ENCODE measurements around the gene NBEA.
"Not testable (repeated sequence)": the region's sequence is repeated elsewhere in the genome, so short reads cannot be mapped to it uniquely, and the experiment has no call there.

The NBEA gene

GRCh38 chr13:34944751-34945150 lies 2.7 kb downstream of the NBEA start:
- Histone ChIP-seq H3K4me1 (ENCODE audit: control insufficient read depth, insufficient read depth, low read length) (peaks cover 6% of the 10 kb centered on the region; the same call in 1 of the 2 replicates), H3K27ac (ENCODE audit: low read length) (no peak overlapping the region), H3K27me3 (ENCODE audit: control insufficient read depth, insufficient read depth, low read length) (no peaks in the 10 kb centered on the region; the same call in 1 of the 2 replicates)

GRCh38 chr13:34951528-34951927 lies 9.5 kb downstream of the NBEA start:
- no peak overlapping the region for H3K27ac ChIP-seq (ENCODE audit: low read length)
- H3K4me3 ChIP-seq (ENCODE audit: low read length), result no peak overlapping the region
- H3K9me3 ChIP-seq (ENCODE audit: control insufficient read depth, insufficient read depth, low read length), result peaks cover 2% of the 10 kb centered on the region; the same call in 1 of the 2 replicates
- H3K36me3 ChIP-seq (ENCODE audit: control insufficient read depth, insufficient read depth, low read length), result no peaks in the 10 kb centered on the region; the same call in 1 of the 2 replicates
- H3K4me1 ChIP-seq (ENCODE audit: control insufficient read depth, insufficient read depth, low read length), result peaks cover 4% of the 10 kb centered on the region; the same call in 1 of the 2 replicates
- no peak for DNase-seq (ENCODE audit: low read depth, low spot score)
- H3K27me3 ChIP-seq (ENCODE audit: control insufficient read depth, insufficient read depth, low read length), result no peaks in the 10 kb centered on the region

More at GRCh38 chr13:34944751-34945150, 2.7 kb downstream of the NBEA start:
- WGBS (ENCODE audit: insufficient coverage, insufficient read length), result no CpG with 5 or more reads among the region's 2 CpGs
- DNase-seq (ENCODE audit: low read depth, low spot score), result no peak
- Histone ChIP-seq H3K4me3 (ENCODE audit: low read length) (no peak overlapping the region), H3K36me3 (ENCODE audit: control insufficient read depth, insufficient read depth, low read length) (no peaks in the 10 kb centered on the region), H3K9me3 (ENCODE audit: control insufficient read depth, insufficient read depth, low read length) (no peaks in the 10 kb centered on the region)

GRCh38 chr13:34959489-34959888 lies 17.4 kb downstream of the NBEA start:
- no peaks in the 10 kb centered on the region for H3K27me3 ChIP-seq (ENCODE audit: control insufficient read depth, insufficient read depth, low read length)
- no peak overlapping the region for H3K4me3 ChIP-seq (ENCODE audit: low read length)
- DNase-seq (ENCODE audit: low read depth, low spot score), result no peak
- whole genome bisulfite sequencing (ENCODE audit: insufficient coverage, insufficient read length), result no CpG with 5 or more reads among the region's 1 CpG
- peaks cover 2% of the 10 kb centered on the region; the same call in 1 of the 2 replicates for H3K4me1 ChIP-seq (ENCODE audit: control insufficient read depth, insufficient read depth, low read length)
- no peaks in the 10 kb centered on the region for H3K9me3 ChIP-seq (ENCODE audit: control insufficient read depth, insufficient read depth, low read length)
- H3K36me3 ChIP-seq (ENCODE audit: control insufficient read depth, insufficient read depth, low read length), result no peaks in the 10 kb centered on the region
- H3K27ac ChIP-seq (ENCODE audit: low read length), result no peak overlapping the region

GRCh38 chr13:34964558-34964957 lies 22.5 kb downstream of the NBEA start:
- Histone ChIP-seq H3K4me3 (ENCODE audit: low read length) (no peak overlapping the region), H3K36me3 (ENCODE audit: control insufficient read depth, insufficient read depth, low read length) (no peaks in the 10 kb centered on the region), H3K9me3 (ENCODE audit: control insufficient read depth, insufficient read depth, low read length) (no peaks in the 10 kb centered on the region), H3K4me1 (ENCODE audit: control insufficient read depth, insufficient read depth, low read length) (peaks cover 1% of the 10 kb centered on the region; the same call in 1 of the 2 replicates), H3K27me3 (ENCODE audit: control insufficient read depth, insufficient read depth, low read length) (no peaks in the 10 kb centered on the region), H3K27ac (ENCODE audit: low read length) (no peak overlapping the region)
- no peak for DNase-seq (ENCODE audit: low read depth, low spot score)
- WGBS (ENCODE audit: insufficient coverage, insufficient read length), result no CpG with 5 or more reads among the region's 4 CpGs

- H3K4me1 ChIP-seq (ENCODE audit: control insufficient read depth, insufficient read depth, low read length), result no peaks in the 10 kb centered on the region
- H3K9me3 ChIP-seq (ENCODE audit: control insufficient read depth, insufficient read depth, low read length), result no peaks in the 10 kb centered on the region
- no CpG with 5 or more reads among the region's 3 CpGs for WGBS (ENCODE audit: insufficient coverage, insufficient read length)
- no peaks in the 10 kb centered on the region for H3K36me3 ChIP-seq (ENCODE audit: control insufficient read depth, insufficient read depth, low read length)
- no peaks in the 10 kb centered on the region for H3K27me3 ChIP-seq (ENCODE audit: control insufficient read depth, insufficient read depth, low read length)
- no peak for DNase-seq (ENCODE audit: low read depth, low spot score)
- H3K27ac ChIP-seq (ENCODE audit: low read length), result no peak overlapping the region
- no peak overlapping the region for H3K4me3 ChIP-seq (ENCODE audit: low read length)
These were observed 25.9 kb downstream of the NBEA start for GRCh38 chr13:34967851-34968562.

GRCh38 chr13:34969539-34969938 lies 27.5 kb downstream of the NBEA start:
- not testable (repeated sequence) for H3K9me3 ChIP-seq (ENCODE audit: control insufficient read depth, insufficient read depth, low read length); H3K27me3 ChIP-seq (ENCODE audit: control insufficient read depth, insufficient read depth, low read length); H3K27ac ChIP-seq (ENCODE audit: low read length); DNase-seq (ENCODE audit: low read depth, low spot score); H3K4me1 ChIP-seq (ENCODE audit: control insufficient read depth, insufficient read depth, low read length); H3K36me3 ChIP-seq (ENCODE audit: control insufficient read depth, insufficient read depth, low read length); H3K4me3 ChIP-seq (ENCODE audit: low read length)
- WGBS (ENCODE audit: insufficient coverage, insufficient read length), result no CpG with 5 or more reads among the region's 2 CpGs

GRCh38 chr13:34970961-34971360 lies 28.9 kb downstream of the NBEA start:
- H3K27me3 ChIP-seq (ENCODE audit: control insufficient read depth, insufficient read depth, low read length), result no peaks in the 10 kb centered on the region
- H3K4me3 ChIP-seq (ENCODE audit: low read length), result no peak overlapping the region
- no peak overlapping the region for H3K27ac ChIP-seq (ENCODE audit: low read length)
- no peak for DNase-seq (ENCODE audit: low read depth, low spot score)
- no peaks in the 10 kb centered on the region for H3K9me3 ChIP-seq (ENCODE audit: control insufficient read depth, insufficient read depth, low read length)
- no peaks in the 10 kb centered on the region for H3K36me3 ChIP-seq (ENCODE audit: control insufficient read depth, insufficient read depth, low read length)
- no CpG with 5 or more reads among the region's 1 CpG for WGBS (ENCODE audit: insufficient coverage, insufficient read length)
- no peaks in the 10 kb centered on the region for H3K4me1 ChIP-seq (ENCODE audit: control insufficient read depth, insufficient read depth, low read length)

- no peak for DNase-seq (ENCODE audit: low read depth, low spot score)
- WGBS (ENCODE audit: insufficient coverage, insufficient read length), result no CpG with 5 or more reads among the region's 2 CpGs
These were observed 29.4 kb downstream of the NBEA start for GRCh38 chr13:34971473-34971872.

GRCh38 chr13:34985199-34985598 lies 43.1 kb downstream of the NBEA start:
- H3K9me3 ChIP-seq (ENCODE audit: control insufficient read depth, insufficient read depth, low read length); H3K4me1 ChIP-seq (ENCODE audit: control insufficient read depth, insufficient read depth, low read length); H3K4me3 ChIP-seq (ENCODE audit: low read length); H3K27me3 ChIP-seq (ENCODE audit: control insufficient read depth, insufficient read depth, low read length); H3K36me3 ChIP-seq (ENCODE audit: control insufficient read depth, insufficient read depth, low read length); DNase-seq (ENCODE audit: low read depth, low spot score); H3K27ac ChIP-seq (ENCODE audit: low read length): not testable (repeated sequence)
- no CpG with 5 or more reads among the region's 5 CpGs for WGBS (ENCODE audit: insufficient coverage, insufficient read length)

More at GRCh38 chr13:34971473-34971872, 29.4 kb downstream of the NBEA start:
- Histone ChIP-seq H3K27me3 (ENCODE audit: control insufficient read depth, insufficient read depth, low read length) (no peaks in the 10 kb centered on the region), H3K9me3 (ENCODE audit: control insufficient read depth, insufficient read depth, low read length) (no peaks in the 10 kb centered on the region), H3K27ac (ENCODE audit: low read length) (no peak overlapping the region), H3K36me3 (ENCODE audit: control insufficient read depth, insufficient read depth, low read length) (no peaks in the 10 kb centered on the region), H3K4me3 (ENCODE audit: low read length) (no peak overlapping the region), H3K4me1 (ENCODE audit: control insufficient read depth, insufficient read depth, low read length) (no peaks in the 10 kb centered on the region)

- Histone ChIP-seq H3K27ac (ENCODE audit: low read length) (no peak overlapping the region), H3K36me3 (ENCODE audit: control insufficient read depth, insufficient read depth, low read length) (no peaks in the 10 kb centered on the region), H3K4me3 (ENCODE audit: low read length) (no peak overlapping the region), H3K27me3 (ENCODE audit: control insufficient read depth, insufficient read depth, low read length) (no peaks in the 10 kb centered on the region), H3K9me3 (ENCODE audit: control insufficient read depth, insufficient read depth, low read length) (peaks cover 6% of the 10 kb centered on the region), H3K4me1 (ENCODE audit: control insufficient read depth, insufficient read depth, low read length) (no peaks in the 10 kb centered on the region)
- no CpG with 5 or more reads among the region's 12 CpGs for WGBS (ENCODE audit: insufficient coverage, insufficient read length)
- no peak for DNase-seq (ENCODE audit: low read depth, low spot score)
These were observed 46.3 kb downstream of the NBEA start for GRCh38 chr13:34988330-34988791.
